ENCODE results near the gene ZNF385A.

The ZNF385A gene

GRCh38 chr12:54413284-54414190, 29.0 kb upstream of the ZNF385A start:
- Histone ChIP-seq H3K27ac (ENCODE audit: low read depth, low read length) (no peak overlapping the region), H3K9ac (ENCODE audit: low read depth, low read length) (no peak overlapping the region), H3K4me1 (ENCODE audit: insufficient read depth, low read length) (peaks cover 13% of the 10 kb centered on the region; the same call in 1 of the 2 replicates), H3K9me3 (ENCODE audit: insufficient read depth, low read depth, low read length) (no peaks in the 10 kb centered on the region), H3K4me3 (ENCODE audit: low read length) (no peak overlapping the region), H3K36me3 (ENCODE audit: insufficient read depth, low read length) (peaks cover 19% of the 10 kb centered on the region; the same call in 1 of the 2 replicates), H3K27me3 (ENCODE audit: insufficient read depth, low read length) (peaks cover 5% of the 10 kb centered on the region; the same call in 1 of the 2 replicates)
- WGBS, result 76% methylated on average over 9 of the region's 9 CpGs

- no peak overlapping the region for H3K4me3 ChIP-seq (ENCODE audit: low read length)
- no peaks in the 10 kb centered on the region for H3K9me3 ChIP-seq (ENCODE audit: insufficient read depth, low read depth, low read length)
- H3K4me1 ChIP-seq (ENCODE audit: insufficient read depth, low read length), result peaks cover 12% of the 10 kb centered on the region; the same call in 1 of the 2 replicates
- H3K36me3 ChIP-seq (ENCODE audit: insufficient read depth, low read length), result peaks cover 24% of the 10 kb centered on the region
- no peak overlapping the region for H3K9ac ChIP-seq (ENCODE audit: low read depth, low read length)
- 88% methylated on average over 3 of the region's 3 CpGs for WGBS
- H3K27me3 ChIP-seq (ENCODE audit: insufficient read depth, low read length), result peaks cover 4% of the 10 kb centered on the region; the same call in 1 of the 2 replicates
- H3K27ac ChIP-seq (ENCODE audit: low read depth, low read length), result no peak overlapping the region
Measured at GRCh38 chr12:54412786-54413185, 28.3 kb upstream of the ZNF385A start.

GRCh38 chr12:54412348-54412747, 27.8 kb upstream of the ZNF385A start:
- H3K4me1 ChIP-seq (ENCODE audit: insufficient read depth, low read length), result peaks cover 8% of the 10 kb centered on the region; the same call in 1 of the 2 replicates
- no peaks in the 10 kb centered on the region for H3K27me3 ChIP-seq (ENCODE audit: insufficient read depth, low read length)
- WGBS, result 90% methylated on average over 4 of the region's 4 CpGs
- H3K4me3 ChIP-seq (ENCODE audit: low read length), result no peak overlapping the region
- H3K9me3 ChIP-seq (ENCODE audit: insufficient read depth, low read depth, low read length), result no peaks in the 10 kb centered on the region
- no peak overlapping the region for H3K27ac ChIP-seq (ENCODE audit: low read depth, low read length)
- H3K36me3 ChIP-seq (ENCODE audit: insufficient read depth, low read length), result peaks cover 28% of the 10 kb centered on the region
- no peak overlapping the region for H3K9ac ChIP-seq (ENCODE audit: low read depth, low read length)

- Histone ChIP-seq H3K9ac (ENCODE audit: low read depth, low read length) (no peak overlapping the region), H3K27ac (ENCODE audit: low read depth, low read length) (no peak overlapping the region), H3K9me3 (ENCODE audit: insufficient read depth, low read depth, low read length) (no peaks in the 10 kb centered on the region), H3K4me3 (ENCODE audit: low read length) (no peak overlapping the region), H3K36me3 (ENCODE audit: insufficient read depth, low read length) (peaks cover 36% of the 10 kb centered on the region), H3K27me3 (ENCODE audit: insufficient read depth, low read length) (no peaks in the 10 kb centered on the region), H3K4me1 (ENCODE audit: insufficient read depth, low read length) (0 out of 2 replicates have a peak, but pooled peaks cover 1% of the 10 kb centered on the region)
- 73% methylated on average over 10 of the region's 10 CpGs for WGBS
Measured at GRCh38 chr12:54411391-54412241, 27.1 kb upstream of the ZNF385A start.

- H3K9me3 ChIP-seq (ENCODE audit: insufficient read depth, low read depth, low read length), result no peaks in the 10 kb centered on the region
- no peaks in the 10 kb centered on the region for H3K27me3 ChIP-seq (ENCODE audit: insufficient read depth, low read length)
- peaks cover 52% of the 10 kb centered on the region for H3K36me3 ChIP-seq (ENCODE audit: insufficient read depth, low read length)
- H3K4me1 ChIP-seq (ENCODE audit: insufficient read depth, low read length), result no peaks in the 10 kb centered on the region
- WGBS, result 95% methylated on average over 8 of the region's 8 CpGs
- H3K4me3 ChIP-seq (ENCODE audit: low read length), result no peak overlapping the region
- H3K9ac ChIP-seq (ENCODE audit: low read depth, low read length), result no peak overlapping the region
- no peak overlapping the region for H3K27ac ChIP-seq (ENCODE audit: low read depth, low read length)
Measured at GRCh38 chr12:54409267-54409666, 24.7 kb upstream of the ZNF385A start.

- Histone ChIP-seq H3K4me1 (ENCODE audit: insufficient read depth, low read length) (no peaks in the 10 kb centered on the region), H3K36me3 (ENCODE audit: insufficient read depth, low read length) (peaks cover 70% of the 10 kb centered on the region), H3K27me3 (ENCODE audit: insufficient read depth, low read length) (no peaks in the 10 kb centered on the region), H3K9me3 (ENCODE audit: insufficient read depth, low read depth, low read length) (no peaks in the 10 kb centered on the region), H3K9ac (ENCODE audit: low read depth, low read length) (no peak overlapping the region), H3K4me3 (ENCODE audit: low read length) (no peak overlapping the region), H3K27ac (ENCODE audit: low read depth, low read length) (no peak overlapping the region)
- 88% methylated on average over 5 of the region's 5 CpGs for WGBS
Measured at GRCh38 chr12:54407183-54407905, 22.8 kb upstream of the ZNF385A start.

GRCh38 chr12:54405573-54405972, 21.0 kb upstream of the ZNF385A start:
- no peak overlapping the region for H3K4me3 ChIP-seq (ENCODE audit: low read length)
- no peak overlapping the region for H3K9ac ChIP-seq (ENCODE audit: low read depth, low read length)
- no peaks in the 10 kb centered on the region for H3K4me1 ChIP-seq (ENCODE audit: insufficient read depth, low read length)
- H3K36me3 ChIP-seq (ENCODE audit: insufficient read depth, low read length), result peaks cover 82% of the 10 kb centered on the region
- WGBS, result 92% methylated on average over 7 of the region's 7 CpGs
- H3K27ac ChIP-seq (ENCODE audit: low read depth, low read length), result no peak overlapping the region
- H3K27me3 ChIP-seq (ENCODE audit: insufficient read depth, low read length), result no peaks in the 10 kb centered on the region
- H3K9me3 ChIP-seq (ENCODE audit: insufficient read depth, low read depth, low read length), result no peaks in the 10 kb centered on the region

- H3K27me3 ChIP-seq (ENCODE audit: insufficient read depth, low read length), result no peaks in the 10 kb centered on the region
- no peak overlapping the region for H3K27ac ChIP-seq (ENCODE audit: low read depth, low read length)
- H3K4me1 ChIP-seq (ENCODE audit: insufficient read depth, low read length), result no peaks in the 10 kb centered on the region
- 94% methylated on average over 10 of the region's 10 CpGs for WGBS
- H3K4me3 ChIP-seq (ENCODE audit: low read length), result no peak overlapping the region
- H3K9me3 ChIP-seq (ENCODE audit: insufficient read depth, low read depth, low read length), result no peaks in the 10 kb centered on the region
- no peak overlapping the region for H3K9ac ChIP-seq (ENCODE audit: low read depth, low read length)
- H3K36me3 ChIP-seq (ENCODE audit: insufficient read depth, low read length), result peaks cover 83% of the 10 kb centered on the region
Measured at GRCh38 chr12:54405106-54405505, 20.6 kb upstream of the ZNF385A start.

GRCh38 chr12:54404061-54405004, 19.8 kb upstream of the ZNF385A start:
- H3K9ac ChIP-seq (ENCODE audit: low read depth, low read length), result no peak overlapping the region
- WGBS, result 70% methylated on average over 11 of the region's 11 CpGs
- peaks cover 85% of the 10 kb centered on the region for H3K36me3 ChIP-seq (ENCODE audit: insufficient read depth, low read length)
- no peak overlapping the region for H3K27ac ChIP-seq (ENCODE audit: low read depth, low read length)
- no peaks in the 10 kb centered on the region for H3K9me3 ChIP-seq (ENCODE audit: insufficient read depth, low read depth, low read length)
- H3K4me3 ChIP-seq (ENCODE audit: low read length), result no peak overlapping the region
- H3K4me1 ChIP-seq (ENCODE audit: insufficient read depth, low read length), result no peaks in the 10 kb centered on the region
- no peaks in the 10 kb centered on the region for H3K27me3 ChIP-seq (ENCODE audit: insufficient read depth, low read length)

GRCh38 chr12:54401119-54401518, 16.6 kb upstream of the ZNF385A start:
- H3K4me1 ChIP-seq (ENCODE audit: insufficient read depth, low read length), result no peaks in the 10 kb centered on the region
- no peaks in the 10 kb centered on the region for H3K9me3 ChIP-seq (ENCODE audit: insufficient read depth, low read depth, low read length)
- 92% methylated on average over 2 of the region's 2 CpGs for WGBS
- no peak overlapping the region for H3K27ac ChIP-seq (ENCODE audit: low read depth, low read length)
- peaks cover 87% of the 10 kb centered on the region for H3K36me3 ChIP-seq (ENCODE audit: insufficient read depth, low read length)
- no peaks in the 10 kb centered on the region for H3K27me3 ChIP-seq (ENCODE audit: insufficient read depth, low read length)
- H3K9ac ChIP-seq (ENCODE audit: low read depth, low read length), result no peak overlapping the region
- H3K4me3 ChIP-seq (ENCODE audit: low read length), result no peak overlapping the region

All from HUES64 (cell line).